Stimulated activated CD4-positive, alpha-beta T cell treated with anti-CD3 and anti-CD28 coated beads, Interleukin-2, amount 100 ng/mL, for 24 hours (primary cell): ENCODE measurements around the gene NHS.

Source experiments
- DNase-seq, 2 donors: peaks; one replicate each; pipeline ENCODE4 v3.0.0-alpha.2; 2020

NHS gene

GRCh38 chrX:17631647-17632046, 256.6 kb downstream of the NHS start:
- no peak for DNase-seq

- no peak for DNase-seq
Measured at GRCh38 chrX:17632942-17633341, 257.9 kb downstream of the NHS start.

GRCh38 chrX:17633546-17633945, 258.5 kb downstream of the NHS start:
- DNase-seq, result no peak

GRCh38 chrX:17634542-17635207, 259.7 kb downstream of the NHS start:
- DNase-seq, result no peak

GRCh38 chrX:17635231-17635630, 260.2 kb downstream of the NHS start:
- no peak for DNase-seq

- DNase-seq, result no peak
Measured at GRCh38 chrX:17637235-17637634, 262.2 kb downstream of the NHS start.

- DNase-seq, result no peak
Measured at GRCh38 chrX:17638731-17639130, 263.7 kb downstream of the NHS start.

GRCh38 chrX:17642891-17643290, 267.9 kb downstream of the NHS start:
- no peak for DNase-seq

GRCh38 chrX:17643528-17643927, 268.5 kb downstream of the NHS start:
- no peak for DNase-seq

- DNase-seq, result no peak
Measured at GRCh38 chrX:17644001-17644400, 269.0 kb downstream of the NHS start.

- DNase-seq, result peak; percentile 32 to 52
Measured at GRCh38 chrX:17654116-17654515, 279.1 kb downstream of the NHS start.

GRCh38 chrX:17655211-17656034, 280.4 kb downstream of the NHS start:
- peak in 1 of 2 donors; percentile 18 for DNase-seq

- DNase-seq, result peak in 1 of 2 donors; percentile 15
Measured at GRCh38 chrX:17656035-17656418, 281.0 kb downstream of the NHS start.

- DNase-seq, result no peak
Measured at GRCh38 chrX:17656556-17656955, 281.6 kb downstream of the NHS start.

GRCh38 chrX:17662391-17662790, 287.4 kb downstream of the NHS start:
- no peak for DNase-seq

- DNase-seq, result no peak
Measured at GRCh38 chrX:17668929-17669328, 293.9 kb downstream of the NHS start.

GRCh38 chrX:17669458-17669857, 294.5 kb downstream of the NHS start:
- no peak for DNase-seq

- DNase-seq, result no peak
Measured at GRCh38 chrX:17669891-17670290, 294.9 kb downstream of the NHS start.

GRCh38 chrX:17670874-17671273, 295.9 kb downstream of the NHS start:
- DNase-seq, result no peak

GRCh38 chrX:17674601-17675000, 299.6 kb downstream of the NHS start:
- DNase-seq, result no peak

GRCh38 chrX:17679261-17679660, 304.3 kb downstream of the NHS start:
- DNase-seq, result no peak

- DNase-seq, result no peak
Measured at GRCh38 chrX:17679820-17680219, 304.8 kb downstream of the NHS start.

- no peak for DNase-seq
Measured at GRCh38 chrX:17680732-17681413, 305.9 kb downstream of the NHS start.

- no peak for DNase-seq
Measured at GRCh38 chrX:17682259-17682658, 307.3 kb downstream of the NHS start.
